AG04450 (cell line): ENCODE data around the gene HTR1B. TPM values are rescaled to one million over a fixed set of nuclear protein-coding genes. Genes with fewer than 3 reads are reported as not detected.
A peak's percentile ranks its signal among the peaks of the same experiment; 100 is the strongest.

Experiments used
- CTCF ChIA-PET: fragments of 300-600, 350-600 bp; formaldehyde crosslinking; extraction: SDS; loops from one replicate; lab custom pipeline; 2022; ENCODE audit warnings: antibody characterized with exemption, inconsistent platforms; lab: Charles Lee
- POLR2A ChIA-PET: fragments of 350-600 bp; formaldehyde crosslinking; extraction: SDS; loops from one replicate; lab custom pipeline; 2021; ENCODE audit warnings: antibody characterized with exemption, inconsistent platforms; lab: Yijun Ruan, JAX
- DNase-seq: peaks from one replicate; pipeline ENCODE4 v3.0.0-alpha.2; 2011; ENCODE audit warnings: low read depth, low spot score
- H3K27ac ChIP-seq: one replicate; pipeline ENCODE4 v1.5.1; 2012; ENCODE audit warnings: low read depth, low read length, control low read depth
- H3K27me3 ChIP-seq: one replicate; pipeline ENCODE4 v1.6.0; 2012; ENCODE audit warnings: low read length; ENCODE audit not compliant: control insufficient read depth, insufficient read depth
- H3K4me3 ChIP-seq: 2 replicates; pipeline ENCODE4 v1.5.1; 2011; ENCODE audit warnings: mild to moderate bottlenecking, low read depth, low read length, control low read depth
- H3K9me3 ChIP-seq: 2 replicates; pipeline ENCODE4 v1.5.1; 2012; ENCODE audit warnings: low read length; ENCODE audit not compliant: control insufficient read depth, insufficient read depth
- polyA plus RNA-seq: library from polyadenylated mRNA; depleted of rRNA; stranded (reverse); fragments of >200 nt; gene quantifications from 2 replicates; pipeline ENCODE4 v1.2.3, GENCODE V29; 2011
- TF ChIP-seq, protein P1 (sequence below): IDR thresholded peaks from 2 replicates; pipeline ENCODE4 v1.5.1; 2011; ENCODE audit warnings: low read depth, low read length, control low read depth, inconsistent platforms

Gene HTR1B
- polyA plus RNA-seq, 1 experiment: 0.86 TPM

- no peak for DNase-seq
- Histone ChIP-seq H3K4me3 (peak overlapping the region; percentile 66), H3K27ac (no peak overlapping the region), H3K27me3 (peaks cover 16% of the 10 kb centered on the region), H3K9me3 (no peaks in the 10 kb centered on the region; the same call in 1 of the 2 replicates)
- TF ChIP-seq, protein P1, sequence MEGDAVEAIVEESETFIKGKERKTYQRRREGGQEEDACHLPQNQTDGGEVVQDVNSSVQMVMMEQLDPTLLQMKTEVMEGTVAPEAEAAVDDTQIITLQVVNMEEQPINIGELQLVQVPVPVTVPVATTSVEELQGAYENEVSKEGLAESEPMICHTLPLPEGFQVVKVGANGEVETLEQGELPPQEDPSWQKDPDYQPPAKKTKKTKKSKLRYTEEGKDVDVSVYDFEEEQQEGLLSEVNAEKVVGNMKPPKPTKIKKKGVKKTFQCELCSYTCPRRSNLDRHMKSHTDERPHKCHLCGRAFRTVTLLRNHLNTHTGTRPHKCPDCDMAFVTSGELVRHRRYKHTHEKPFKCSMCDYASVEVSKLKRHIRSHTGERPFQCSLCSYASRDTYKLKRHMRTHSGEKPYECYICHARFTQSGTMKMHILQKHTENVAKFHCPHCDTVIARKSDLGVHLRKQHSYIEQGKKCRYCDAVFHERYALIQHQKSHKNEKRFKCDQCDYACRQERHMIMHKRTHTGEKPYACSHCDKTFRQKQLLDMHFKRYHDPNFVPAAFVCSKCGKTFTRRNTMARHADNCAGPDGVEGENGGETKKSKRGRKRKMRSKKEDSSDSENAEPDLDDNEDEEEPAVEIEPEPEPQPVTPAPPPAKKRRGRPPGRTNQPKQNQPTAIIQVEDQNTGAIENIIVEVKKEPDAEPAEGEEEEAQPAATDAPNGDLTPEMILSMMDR: no peak
- ChIA-PET POLR2A (interaction anchor here (0.6 kb wide), 2 partner anchors 23 to 968 kb away, joined by 3 read pairs; no protein-coding TSS in a partner anchor), CTCF (interaction anchor here (0.5 to 3.1 kb wide), 7 partner anchors 158 to 1588 kb away, joined by 3 to 17 read pairs (median 4); no protein-coding TSS in a partner anchor)
These were observed 687 bp upstream of the HTR1B start for GRCh38 chr6:77463861-77464494.

- no peak for DNase-seq
These were observed 658 bp downstream of the HTR1B start for GRCh38 chr6:77462359-77463307.

GRCh38 chr6:77461796-77462195, 1.5 kb downstream of the HTR1B start:
- Histone ChIP-seq H3K4me3 (peak overlapping the region; percentile 25), H3K9me3 (no peaks in the 10 kb centered on the region; the same call in 1 of the 2 replicates), H3K27ac (no peak overlapping the region), H3K27me3 (peaks cover 16% of the 10 kb centered on the region)
- POLR2A ChIA-PET: no interaction called here
- CTCF ChIA-PET: interaction anchor here (0.6 to 1.2 kb wide), 5 partner anchors 33 to 1569 kb away, joined by 3 to 5 read pairs (median 3); no protein-coding TSS in a partner anchor
- DNase-seq: no peak
- TF ChIP-seq, protein P1: no peak

More at GRCh38 chr6:77462359-77463307, 658 bp downstream of the HTR1B start:
- Histone ChIP-seq H3K27me3 (peaks cover 16% of the 10 kb centered on the region), H3K27ac (no peak overlapping the region), H3K4me3 (peak overlapping the region; percentile 66), H3K9me3 (no peaks in the 10 kb centered on the region; the same call in 1 of the 2 replicates)
- CTCF ChIA-PET: interaction anchor here (0.9 to 3.1 kb wide), 5 partner anchors 30 to 1570 kb away, joined by 3 to 17 read pairs (median 3); no protein-coding TSS in a partner anchor
- TF ChIP-seq, protein P1: peak; percentile 51
- POLR2A ChIA-PET: no interaction called here

DNA sequence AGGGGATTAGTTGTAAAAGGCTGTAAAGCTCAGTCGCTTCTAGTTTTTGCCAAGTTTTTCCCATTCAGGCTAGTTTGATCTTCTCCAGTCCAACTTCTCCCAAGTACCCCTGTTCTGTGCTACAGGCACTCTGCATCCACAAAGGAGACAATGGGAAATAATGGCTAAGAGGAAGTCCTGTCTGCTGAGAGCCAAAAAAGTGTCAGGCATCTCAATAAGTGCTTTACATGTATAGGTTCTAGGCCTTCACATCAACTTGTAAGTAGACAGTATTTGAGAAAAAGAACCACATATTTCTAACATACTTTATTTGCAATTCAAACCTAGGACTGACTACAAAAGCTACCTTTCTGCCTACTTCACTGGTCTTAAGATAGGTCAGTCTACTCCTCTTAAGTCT, 4.9 kb downstream of the HTR1B start:
- Histone ChIP-seq H3K4me3 (no peak overlapping the region), H3K27me3 (peaks cover 12% of the 10 kb centered on the region), H3K27ac (no peak overlapping the region), H3K9me3 (no peaks in the 10 kb centered on the region)
- CTCF ChIA-PET: interaction anchor here (0.9 to 1.8 kb wide), 3 partner anchors 14 to 1525 kb away, joined by 3 to 12 read pairs (median 5); no protein-coding TSS in a partner anchor
- no peak for DNase-seq
- TF ChIP-seq, protein P1: no peak
- POLR2A ChIA-PET: no interaction called here
